Mucosa of descending colon (tissue), 3 donors: ENCODE results near the gene ALDH5A1. TPM values are rescaled to one million over a fixed set of nuclear protein-coding genes. Genes with fewer than 3 reads are reported as not detected.
A peak's percentile ranks its signal among the peaks of the same experiment; 100 is the strongest.
"Not testable (repeated sequence)": the region's sequence is repeated elsewhere in the genome, so short reads cannot be mapped to it uniquely, and the experiment has no call there.

Experiments used
- ATAC-seq: fragments of 200-7000 bp; cut with Tn5 transposase; one replicate; pipeline ENCODE4 v1.9.1; 2020; ENCODE audit warnings: mild to moderate bottlenecking, moderate library complexity
- DNase-seq, 3 donors: peaks; one replicate each; pipeline ENCODE4 v3.0.0-alpha.2; 2020
- H3K36me3 ChIP-seq: fragments of 200-600 bp; one replicate; pipeline ENCODE4 v1.8.0; 2021; ENCODE audit warnings: low read depth, mild to moderate bottlenecking
- H3K4me1 ChIP-seq: fragments of 200-600 bp; one replicate; pipeline ENCODE4 v1.8.0; 2021; ENCODE audit warnings: low read depth, mild to moderate bottlenecking
- H3K4me3 ChIP-seq: fragments of 200-600 bp; one replicate; pipeline ENCODE4 v1.8.0; 2021; ENCODE audit warnings: mild to moderate bottlenecking
- H3K9me3 ChIP-seq: fragments of 200-600 bp; one replicate; pipeline ENCODE4 v1.8.0; 2021; ENCODE audit warnings: mild to moderate bottlenecking
- CTCF ChIP-seq: fragments of 200-600 bp; IDR thresholded peaks from one replicate; pipeline ENCODE4 v1.8.0; 2022; ENCODE audit warnings: antibody characterized with exemption, mild to moderate bottlenecking
- intact Hi-C, 2 donors: fragments of 100-400 bp; cut with DNase I in 1 of 2; cut with micrococcal nuclease in 1 of 2; formaldehyde crosslinking; loops; one replicate each; pipeline versions ENCODE4 v1.11.0 to v1.11.1; 2022; cut with DNase I, micrococcal nuclease
- total RNA-seq, 3 donors: library from RNA; stranded (reverse); fragmentation: NEBNext Ultra II Directional in 2 of 3; extraction: Animal tissue kit (Norgen Biotek cat#: 25700) in 2 of 3; gene quantifications; one replicate each; pipeline versions ENCODE4 v1.2.1 to v1.2.4, GENCODE V29; 2021 to 2023
- donor health status: DM: no; HTN: no; CAD: no; lungs with moderate emphysema.
- donor health status: DM: no; HTN: no; CAD: no.
- donor health status: DM: no; HTN: yes; CAD: no.

ALDH5A1 gene
- total RNA-seq, 3 donors from 2014 or later: 5.9 to 18.2 (median 8.1) TPM

GRCh38 chr6:24504287-24504648 lies 9.5 kb downstream of the ALDH5A1 start:
- Histone ChIP-seq H3K36me3 (no peaks in the 10 kb centered on the region), H3K4me3 (no peak overlapping the region), H3K9me3 (no peaks in the 10 kb centered on the region), H3K4me1 (peaks cover 7% of the 10 kb centered on the region)
- intact Hi-C loops: no loop called here
- TF ChIP-seq CTCF: no peak
- ATAC-seq (peak; percentile 74), DNase-seq (peak in 1 of 3 donors; percentile 21)

GRCh38 chr6:24504649-24505586 lies 10.1 kb downstream of the ALDH5A1 start:
- H3K4me1 ChIP-seq: peaks cover 7% of the 10 kb centered on the region
- no peaks in the 10 kb centered on the region for H3K36me3 ChIP-seq
- TF ChIP-seq CTCF: no peak
- no peaks in the 10 kb centered on the region for H3K9me3 ChIP-seq
- ATAC-seq: peak; percentile 97
- peak; percentile 73 to 81 (median 78) for DNase-seq
- no peak overlapping the region for H3K4me3 ChIP-seq
- intact Hi-C loops: no loop called here

- TF ChIP-seq CTCF: no peak
- Histone ChIP-seq H3K4me3 (no peak overlapping the region), H3K9me3 (no peaks in the 10 kb centered on the region), H3K36me3 (no peaks in the 10 kb centered on the region), H3K4me1 (peaks cover 7% of the 10 kb centered on the region)
- intact Hi-C loops: no loop called here
- DNase-seq (no peak), ATAC-seq (no peak)
Measured at GRCh38 chr6:24506814-24507520, 12.2 kb downstream of the ALDH5A1 start.

- ATAC-seq, DNase-seq, H3K36me3 ChIP-seq, H3K9me3 ChIP-seq, H3K4me1 ChIP-seq, intact Hi-C loops, H3K4me3 ChIP-seq: not testable (repeated sequence)
Measured at GRCh38 chr6:24511976-24512375, 17.2 kb downstream of the ALDH5A1 start.

- no peak overlapping the region for H3K4me3 ChIP-seq
- no peaks in the 10 kb centered on the region for H3K4me1 ChIP-seq
- intact Hi-C loops: no loop called here
- DNase-seq (peak in 1 of 3 donors; percentile 23), ATAC-seq (peak; percentile 45)
- no peaks in the 10 kb centered on the region for H3K9me3 ChIP-seq
- TF ChIP-seq CTCF: no peak
- H3K36me3 ChIP-seq: no peaks in the 10 kb centered on the region
Measured at GRCh38 chr6:24513602-24514001, 18.8 kb downstream of the ALDH5A1 start.
